Ishikawa (cell line): ENCODE measurements around the gene SOWAHC.

ENCODE experiments used
- EP300 ChIP-seq: IDR thresholded peaks from 2 replicates; pipeline ENCODE4 v1.6.1; 2012; ENCODE audit warnings: borderline replicate concordance
- TAF1 ChIP-seq: IDR thresholded peaks from 2 replicates; pipeline ENCODE4 v1.6.1; 2012; ENCODE audit warnings: low read depth, mild to moderate bottlenecking
- TF ChIP-seq, protein P1 (sequence below): IDR thresholded peaks from 2 replicates; pipeline ENCODE4 v1.6.1; 2012

DNA sequence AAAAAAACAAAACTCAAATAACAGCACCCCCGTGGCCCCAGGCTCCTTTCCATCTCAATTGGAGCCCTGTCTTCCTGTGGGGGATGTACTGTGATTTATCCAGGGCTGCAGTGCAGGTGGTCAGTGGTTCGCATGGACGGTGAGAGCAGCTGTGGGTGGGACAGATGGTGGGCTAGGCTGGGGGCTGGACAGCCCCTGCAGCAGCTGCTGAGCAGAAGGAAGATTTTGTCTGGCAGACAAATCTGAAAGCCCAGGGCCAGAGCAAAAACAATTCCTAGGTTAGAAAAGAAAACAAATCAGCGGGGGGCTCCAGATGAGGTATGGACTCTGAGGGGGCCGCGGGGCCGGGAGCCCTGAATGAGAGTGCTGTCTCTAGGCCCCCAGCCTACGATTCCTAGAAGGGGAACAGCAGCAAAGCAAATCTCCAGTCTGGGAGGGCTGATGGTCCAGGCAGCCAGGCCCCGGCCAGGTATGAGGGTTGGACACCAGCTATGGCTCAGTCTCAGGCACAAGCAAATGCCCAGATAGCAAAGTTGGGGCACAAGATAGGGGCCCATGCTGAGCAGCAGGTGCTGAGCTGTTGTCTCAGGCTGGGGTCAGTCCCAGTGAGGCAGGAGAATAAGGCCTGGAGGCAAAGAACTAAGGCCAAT lies 45.4 kb downstream of the SOWAHC start:
- TF ChIP-seq, protein P1, sequence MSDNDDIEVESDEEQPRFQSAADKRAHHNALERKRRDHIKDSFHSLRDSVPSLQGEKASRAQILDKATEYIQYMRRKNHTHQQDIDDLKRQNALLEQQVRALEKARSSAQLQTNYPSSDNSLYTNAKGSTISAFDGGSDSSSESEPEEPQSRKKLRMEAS: no peak
- no peak for TF ChIP-seq EP300
- TF ChIP-seq TAF1: no peak
